Nephron progenitor cell (in vitro differentiated cells): ENCODE results near the gene ARID5B.
A peak's percentile ranks its signal among the peaks of the same experiment; 100 is the strongest.

ENCODE experiments used
- DNase-seq: peaks from one replicate; pipeline ENCODE4 v3.0.0; 2021
- H3K27ac Mint-ChIP-seq: 2 replicates; pipeline ENCODE4 v1.8.0; 2021; ENCODE audit warnings: mild to moderate bottlenecking, moderate library complexity, mixed read lengths
- H3K27me3 Mint-ChIP-seq: 2 replicates; pipeline ENCODE4 v1.8.0; 2021; ENCODE audit warnings: mild to moderate bottlenecking, low read depth, mixed read lengths; ENCODE audit not compliant: poor library complexity
- H3K36me3 Mint-ChIP-seq: 2 replicates; pipeline ENCODE4 v1.8.0; 2021; ENCODE audit warnings: low read depth, mixed read lengths
- H3K4me1 Mint-ChIP-seq: 2 replicates; pipeline ENCODE4 v1.8.0; 2021; ENCODE audit warnings: mixed read lengths
- H3K4me3 Mint-ChIP-seq: 2 replicates; pipeline ENCODE4 v1.8.0; 2021; ENCODE audit warnings: mild to moderate bottlenecking, moderate library complexity, mixed read lengths
- H3K9me3 Mint-ChIP-seq: 2 replicates; pipeline ENCODE4 v1.8.0; 2021; ENCODE audit warnings: mild to moderate bottlenecking, moderate library complexity, mixed read lengths
- CTCF ChIP-seq: fragments of 200-600 bp; sonication (generic); IDR thresholded peaks from 2 replicates; pipeline ENCODE4 v1.5.0; 2021; ENCODE audit warnings: antibody characterized with exemption

The ARID5B gene

DNA sequence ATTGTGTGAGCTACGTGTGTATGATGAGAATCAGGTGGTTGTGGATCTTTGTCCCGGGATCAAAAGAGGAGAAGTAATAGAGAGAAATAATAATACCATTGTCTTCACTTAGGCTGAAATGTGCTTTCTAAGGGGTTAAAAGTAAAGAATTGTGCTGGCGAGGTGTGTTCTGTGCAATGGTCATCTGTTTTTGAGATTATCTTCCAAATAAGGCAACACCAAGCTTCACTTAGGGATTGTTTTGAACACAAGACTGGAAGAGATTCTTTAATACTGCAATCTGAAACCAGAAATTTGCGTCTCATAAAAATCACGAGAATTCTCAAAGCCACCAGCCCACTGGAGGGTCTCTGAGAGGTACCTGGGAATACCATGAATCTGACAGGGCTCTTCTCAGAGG is 84.2 kb downstream of the ARID5B start:
- Mint-ChIP-seq H3K9me3 (no peaks in the 10 kb centered on the region), H3K27ac (no peak overlapping the region), H3K27me3 (peaks cover 3% of the 10 kb centered on the region), H3K4me1 (no peaks in the 10 kb centered on the region), H3K36me3 (peaks cover 5% of the 10 kb centered on the region), H3K4me3 (no peak overlapping the region)
- no peak for DNase-seq
- no peak for TF ChIP-seq CTCF

GRCh38 chr10:61986382-61986781 is 84.9 kb downstream of the ARID5B start:
- Mint-ChIP-seq H3K27ac (no peak overlapping the region), H3K4me1 (no peaks in the 10 kb centered on the region), H3K4me3 (no peak overlapping the region), H3K36me3 (peaks cover 12% of the 10 kb centered on the region), H3K27me3 (peaks cover 3% of the 10 kb centered on the region), H3K9me3 (no peaks in the 10 kb centered on the region)
- no peak for DNase-seq
- no peak for TF ChIP-seq CTCF

DNA sequence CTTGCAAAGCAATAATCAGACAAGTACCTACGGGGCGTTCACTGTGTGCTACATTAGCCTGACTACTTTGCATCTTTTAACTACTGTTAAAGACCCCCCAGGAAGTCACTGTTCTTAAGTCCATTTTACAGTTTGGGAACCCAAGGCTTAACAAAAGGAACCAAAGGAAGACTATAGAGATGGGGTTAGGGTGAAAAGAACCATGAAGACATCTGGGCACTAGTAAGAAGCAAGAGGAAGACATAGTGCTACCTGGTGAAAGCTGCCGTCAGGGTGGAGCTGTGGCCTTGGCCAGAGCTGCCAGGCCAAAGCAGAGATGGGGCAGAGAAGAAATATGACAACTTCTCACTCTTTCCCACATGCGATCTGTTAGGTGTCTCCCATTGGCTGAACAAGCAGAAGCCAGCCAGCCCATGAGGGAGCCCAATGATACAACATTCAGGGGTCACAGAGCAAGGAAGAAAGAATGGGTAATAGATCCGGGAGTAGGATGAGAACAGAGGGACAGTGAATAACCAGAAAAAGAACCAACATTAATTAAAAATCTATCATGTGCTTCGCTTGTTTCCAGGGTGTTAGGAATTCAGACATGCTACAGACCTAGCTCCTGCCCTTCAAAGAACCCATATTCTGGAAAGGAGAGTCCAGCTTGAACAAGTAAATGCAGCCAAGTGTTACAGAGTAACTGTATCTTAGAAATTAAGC is 85.4 kb downstream of the ARID5B start:
- Mint-ChIP-seq H3K27ac (no peak overlapping the region), H3K36me3 (peaks cover 15% of the 10 kb centered on the region), H3K9me3 (no peaks in the 10 kb centered on the region), H3K27me3 (peaks cover 3% of the 10 kb centered on the region), H3K4me3 (no peak overlapping the region), H3K4me1 (no peaks in the 10 kb centered on the region)
- no peak for DNase-seq
- TF ChIP-seq CTCF, result no peak

DNA sequence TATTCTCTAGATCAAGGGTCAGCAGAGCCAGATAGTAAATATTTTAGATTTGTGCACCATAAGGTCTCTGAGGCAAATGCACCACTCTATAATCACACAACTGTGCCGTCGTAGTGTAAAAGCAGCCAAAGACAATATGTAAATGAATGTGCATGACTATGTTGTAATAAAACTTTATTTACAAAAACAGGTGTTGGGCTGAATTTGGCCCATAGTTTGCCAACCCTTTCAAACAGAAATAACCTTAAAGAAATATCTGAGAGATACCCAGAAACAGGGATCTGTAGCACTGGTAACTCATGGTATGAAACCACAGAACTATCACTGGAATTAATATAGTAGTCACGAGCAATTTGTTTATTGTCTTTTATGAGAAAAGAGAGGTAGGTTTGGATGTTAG is 86.0 kb downstream of the ARID5B start:
- Mint-ChIP-seq H3K9me3 (no peaks in the 10 kb centered on the region), H3K27me3 (peaks cover 3% of the 10 kb centered on the region), H3K4me1 (peaks cover 5% of the 10 kb centered on the region), H3K36me3 (peaks cover 15% of the 10 kb centered on the region), H3K27ac (peak overlapping the region; percentile 69), H3K4me3 (no peak overlapping the region)
- no peak for DNase-seq
- no peak for TF ChIP-seq CTCF

DNA sequence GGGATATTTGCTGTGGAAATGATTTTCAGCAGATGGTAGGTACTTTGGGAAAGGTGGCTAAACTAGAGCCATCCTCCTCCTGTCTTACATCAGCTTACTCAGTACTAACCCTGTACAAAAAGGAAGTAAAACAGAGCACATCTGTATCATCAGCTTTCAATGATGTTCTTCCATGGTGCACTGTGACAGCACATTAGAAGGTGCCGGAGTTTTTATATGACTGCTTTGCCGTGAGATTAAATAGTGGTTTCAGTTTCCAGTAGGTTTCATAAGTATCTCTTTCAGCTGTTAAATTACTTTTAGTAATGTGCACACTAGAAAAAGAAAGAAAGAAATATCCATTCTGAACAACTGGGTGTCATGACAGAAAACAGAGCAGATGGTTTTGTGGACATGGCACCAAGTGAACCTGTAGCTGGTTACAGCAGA is 86.5 kb downstream of the ARID5B start:
- peaks cover 9% of the 10 kb centered on the region for H3K4me1 Mint-ChIP-seq
- no peak overlapping the region for H3K4me3 Mint-ChIP-seq
- peaks cover 15% of the 10 kb centered on the region for H3K36me3 Mint-ChIP-seq
- H3K27ac Mint-ChIP-seq, result peak overlapping the region; percentile 69
- H3K9me3 Mint-ChIP-seq, result no peaks in the 10 kb centered on the region
- no peak for TF ChIP-seq CTCF
- H3K27me3 Mint-ChIP-seq, result peaks cover 3% of the 10 kb centered on the region
- no peak for DNase-seq
